OCI-LY1 (cell line): ENCODE measurements around the gene MAML1.

Experiments
- EZH2 ChIP-seq: fragments of 200-600 bp; sonication (generic), shearing (Covaris generic); IDR thresholded peaks from 2 replicates; pipeline ENCODE4 v1.8.0; 2017; ENCODE audit warnings: borderline replicate concordance, mixed run types, mild to moderate bottlenecking, antibody characterized with exemption, low read length, moderate library complexity, mixed read lengths
- TF ChIP-seq, protein P1 (sequence below): fragments of 200-600 bp; sonication (generic), shearing (Covaris generic); IDR thresholded peaks from 2 replicates; pipeline ENCODE4 v1.5.1; 2017; ENCODE audit warnings: mild to moderate bottlenecking, antibody characterized with exemption, low read length, moderate library complexity, mixed read lengths

DNA sequence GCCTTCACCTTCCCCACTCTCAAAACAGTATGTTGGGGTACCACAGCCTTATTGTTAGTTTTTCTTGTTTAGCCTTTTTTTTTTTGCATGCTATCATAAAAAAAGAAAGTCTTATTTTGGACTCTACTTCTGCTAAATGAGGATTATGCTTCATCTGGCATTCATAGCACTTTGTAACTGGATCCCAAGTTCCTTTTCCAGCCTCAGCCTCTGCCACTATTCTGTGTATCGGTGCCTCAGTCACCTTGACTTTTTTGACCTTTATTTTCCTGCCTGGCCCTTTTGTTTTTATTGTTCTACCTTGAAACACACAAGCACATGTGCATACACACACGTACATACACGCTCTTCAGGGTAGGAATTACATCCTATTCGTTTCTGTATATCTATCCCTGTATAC is 8.5 kb upstream of the MAML1 start:
- TF ChIP-seq, protein P1, sequence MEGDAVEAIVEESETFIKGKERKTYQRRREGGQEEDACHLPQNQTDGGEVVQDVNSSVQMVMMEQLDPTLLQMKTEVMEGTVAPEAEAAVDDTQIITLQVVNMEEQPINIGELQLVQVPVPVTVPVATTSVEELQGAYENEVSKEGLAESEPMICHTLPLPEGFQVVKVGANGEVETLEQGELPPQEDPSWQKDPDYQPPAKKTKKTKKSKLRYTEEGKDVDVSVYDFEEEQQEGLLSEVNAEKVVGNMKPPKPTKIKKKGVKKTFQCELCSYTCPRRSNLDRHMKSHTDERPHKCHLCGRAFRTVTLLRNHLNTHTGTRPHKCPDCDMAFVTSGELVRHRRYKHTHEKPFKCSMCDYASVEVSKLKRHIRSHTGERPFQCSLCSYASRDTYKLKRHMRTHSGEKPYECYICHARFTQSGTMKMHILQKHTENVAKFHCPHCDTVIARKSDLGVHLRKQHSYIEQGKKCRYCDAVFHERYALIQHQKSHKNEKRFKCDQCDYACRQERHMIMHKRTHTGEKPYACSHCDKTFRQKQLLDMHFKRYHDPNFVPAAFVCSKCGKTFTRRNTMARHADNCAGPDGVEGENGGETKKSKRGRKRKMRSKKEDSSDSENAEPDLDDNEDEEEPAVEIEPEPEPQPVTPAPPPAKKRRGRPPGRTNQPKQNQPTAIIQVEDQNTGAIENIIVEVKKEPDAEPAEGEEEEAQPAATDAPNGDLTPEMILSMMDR, result no peak
- no peak for TF ChIP-seq EZH2
